Stimulated activated CD8-positive, alpha-beta memory T cell treated with anti-CD3 and anti-CD28 coated beads, Interleukin-7, amount 100 ng/mL, for 24 hours (primary cell): ENCODE data around the gene HSPA9.
"Not testable (repeated sequence)": the region's sequence is repeated elsewhere in the genome, so short reads cannot be mapped to it uniquely, and the experiment has no call there.

Experiments used
- DNase-seq: peaks from one replicate; pipeline ENCODE4 v3.0.0-alpha.2; 2020; ENCODE audit warnings: low read depth

HSPA9 gene

GRCh38 chr5:138529812-138530211, 45.4 kb downstream of the HSPA9 start:
- DNase-seq = no peak

- no peak for DNase-seq
Measured at GRCh38 chr5:138528744-138529469, 46.3 kb downstream of the HSPA9 start.

- no peak for DNase-seq
Measured at GRCh38 chr5:138528208-138528607, 47.0 kb downstream of the HSPA9 start.

- DNase-seq = no peak
Measured at GRCh38 chr5:138527170-138527569, 48.0 kb downstream of the HSPA9 start.

- DNase-seq = no peak
Measured at GRCh38 chr5:138523406-138523805, 51.8 kb downstream of the HSPA9 start.

- DNase-seq = no peak
Measured at GRCh38 chr5:138520971-138521370, 54.2 kb downstream of the HSPA9 start.

- no peak for DNase-seq
Measured at GRCh38 chr5:138517437-138517836, 57.8 kb downstream of the HSPA9 start.

- no peak for DNase-seq
Measured at GRCh38 chr5:138515556-138516245, 59.5 kb downstream of the HSPA9 start.

GRCh38 chr5:138514021-138514420, 61.2 kb downstream of the HSPA9 start:
- DNase-seq = no peak

GRCh38 chr5:138508958-138509357, 66.2 kb downstream of the HSPA9 start:
- no peak for DNase-seq

GRCh38 chr5:138507485-138507884, 67.7 kb downstream of the HSPA9 start:
- DNase-seq = not testable (repeated sequence)

GRCh38 chr5:138506370-138507306, 68.6 kb downstream of the HSPA9 start:
- no peak for DNase-seq

GRCh38 chr5:138504799-138505198, 70.4 kb downstream of the HSPA9 start:
- DNase-seq = no peak
